Naive thymus-derived CD8-positive, alpha-beta T cell (primary cell): Measurements from ENCODE around the gene CASP3. TPM values are rescaled to one million over a fixed set of nuclear protein-coding genes. Genes with fewer than 3 reads are reported as not detected.
"Not testable (repeated sequence)": the region's sequence is repeated elsewhere in the genome, so short reads cannot be mapped to it uniquely, and the experiment has no call there.

ENCODE experiments used
- ATAC-seq, 2 donors: fragments of 150-1000 bp; cut with Tn5 transposase in 1 of 2; sonication (Bioruptor Pico), chemical (Tn5 transposase) in 1 of 2; 1 replicate in 1 of 2; 2 replicates in 1 of 2; pipeline ENCODE4 v1.10.0; 2021; ENCODE audit warnings: mild to moderate bottlenecking in 2 of 2, moderate library complexity in 2 of 2
- POLR2A ChIA-PET: fragments of 350-600 bp; sonication (Branson Sonifier 250); formaldehyde crosslinking; loops from one replicate; lab custom pipeline; 2021; ENCODE audit warnings: antibody characterized with exemption; lab: Charles Lee
- DNase-seq, 10 donors: peaks; one replicate each; pipeline versions ENCODE4 v3.0.0 to v3.0.0-alpha.2; 2020 to 2022
- H3K27ac Mint-ChIP-seq, 10 donors: one replicate each; pipeline ENCODE4 v1.8.0; 2020 to 2022; ENCODE audit warnings: mild to moderate bottlenecking in 10 of 10, mixed read lengths in 10 of 10, moderate library complexity in 4 of 10, inconsistent platforms in 1 of 10
- H3K27me3 Mint-ChIP-seq, 5 donors: one replicate each; pipeline ENCODE4 v1.8.0; 2021 to 2022; ENCODE audit warnings: mixed read lengths in 5 of 5
- H3K36me3 Mint-ChIP-seq, 3 donors: one replicate each; pipeline ENCODE4 v1.8.0; 2020 to 2022; ENCODE audit warnings: mixed read lengths in 3 of 3, mild to moderate bottlenecking in 2 of 3, inconsistent platforms in 1 of 3
- H3K4me1 Mint-ChIP-seq, 4 donors: one replicate each; pipeline ENCODE4 v1.8.0; 2021 to 2022; ENCODE audit warnings: mixed read lengths in 4 of 4
- H3K4me3 Mint-ChIP-seq, 10 donors: one replicate each; pipeline ENCODE4 v1.8.0; 2020 to 2022; ENCODE audit warnings: mild to moderate bottlenecking in 10 of 10, mixed read lengths in 10 of 10, moderate library complexity in 6 of 10, inconsistent platforms in 1 of 10
- H3K9me3 Mint-ChIP-seq, 9 donors: one replicate each; pipeline ENCODE4 v1.8.0; 2020 to 2022; ENCODE audit warnings: mixed read lengths in 9 of 9, mild to moderate bottlenecking in 3 of 9, inconsistent platforms in 1 of 9, moderate library complexity in 1 of 9
- polyA plus RNA-seq, 3 donors: library from polyadenylated mRNA; unstranded; fragments of 300-500 nt; fragmentation: Illumina TruSeq; gene quantifications; one replicate each; pipeline ENCODE4 v1.2.3, GENCODE V29; 2021
- total RNA-seq, 8 experiments: library from RNA in 2 of 8; stranded (reverse) in 2 of 8; gene quantifications; one replicate each; pipeline ENCODE4 v1.2.3 and lab custom pipeline; 2021 to 2026

CASP3 gene
- total and polyA plus RNA-seq, 5 experiments from 2014 or later: 1.9 to 22.8 (median 4.7) TPM

- POLR2A ChIA-PET, H3K27me3 Mint-ChIP-seq, ATAC-seq, H3K4me3 Mint-ChIP-seq, DNase-seq, H3K27ac Mint-ChIP-seq: not testable (repeated sequence)
- Mint-ChIP-seq H3K36me3 (peaks cover 0 to 27% (median 21%) of the 10 kb centered on the region in 3 donors), H3K4me1 (peaks cover 13 to 25% (median 24%) of the 10 kb centered on the region in 4 donors), H3K9me3 (peaks cover 0 to 52% (median 31%) of the 10 kb centered on the region in 9 donors)
Observed at GRCh38 chr4:184602857-184603256, 46.4 kb downstream of the CASP3 start.

GRCh38 chr4:184600982-184601381 lies 48.3 kb downstream of the CASP3 start:
- POLR2A ChIA-PET, H3K27me3 Mint-ChIP-seq: not testable (repeated sequence)
- peak; percentile 81 for ATAC-seq
- Mint-ChIP-seq H3K27ac (peak overlapping the region in 9 of 10 donors; percentile 38 to 83 (median 69)), H3K36me3 (peaks cover 0 to 27% (median 21%) of the 10 kb centered on the region in 3 donors), H3K9me3 (peaks cover 0 to 43% (median 31%) of the 10 kb centered on the region in 9 donors), H3K4me1 (peaks cover 13 to 25% (median 24%) of the 10 kb centered on the region in 4 donors), H3K4me3 (peak overlapping the region in 9 of 10 donors; percentile 49 to 83 (median 66))
- DNase-seq: peak in 7 of 10 donors; percentile 3 to 62 (median 32)

GRCh38 chr4:184599492-184600135 lies 49.6 kb downstream of the CASP3 start:
- POLR2A ChIA-PET: interaction anchor here (1.1 kb wide), 1 partner anchor 49 kb away, joined by 4 read pairs; no protein-coding TSS in a partner anchor
- Mint-ChIP-seq H3K4me1 (peaks cover 13 to 25% (median 24%) of the 10 kb centered on the region in 4 donors), H3K27me3 (peaks cover 0 to 3% (median 0%) of the 10 kb centered on the region in 5 donors), H3K9me3 (peaks cover 0 to 30% (median 20%) of the 10 kb centered on the region in 9 donors), H3K27ac (no peak overlapping the region), H3K4me3 (no peak overlapping the region), H3K36me3 (peaks cover 0 to 15% (median 15%) of the 10 kb centered on the region in 3 donors)
- no peak for ATAC-seq
- DNase-seq: no peak

- peaks cover 0 to 3% (median 0%) of the 10 kb centered on the region in 5 donors for H3K27me3 Mint-ChIP-seq
- POLR2A ChIA-PET: no interaction called here
- DNase-seq (no peak), ATAC-seq (no peak)
- peaks cover 13 to 25% (median 24%) of the 10 kb centered on the region in 4 donors for H3K4me1 Mint-ChIP-seq
- peaks cover 0 to 23% (median 13%) of the 10 kb centered on the region in 9 donors for H3K9me3 Mint-ChIP-seq
- H3K36me3 Mint-ChIP-seq: peaks cover 0 to 12% (median 9%) of the 10 kb centered on the region in 3 donors
- no peak overlapping the region for H3K4me3 Mint-ChIP-seq
- peak overlapping the region in 1 of 10 donors; percentile 22 for H3K27ac Mint-ChIP-seq
Observed at GRCh38 chr4:184598753-184599491, 50.3 kb downstream of the CASP3 start.

GRCh38 chr4:184596617-184597185 lies 52.5 kb downstream of the CASP3 start:
- Mint-ChIP-seq H3K27me3 (peaks cover 0 to 3% (median 0%) of the 10 kb centered on the region in 5 donors), H3K4me1 (peaks cover 8 to 19% (median 16%) of the 10 kb centered on the region in 4 donors), H3K9me3 (peaks cover 0 to under 1% (median 0%) of the 10 kb centered on the region in 9 donors), H3K36me3 (peaks cover 0 to 4% (median 0%) of the 10 kb centered on the region in 3 donors), H3K27ac (no peak overlapping the region), H3K4me3 (no peak overlapping the region)
- POLR2A ChIA-PET: no interaction called here
- no peak for DNase-seq
- no peak for ATAC-seq

- peaks cover 0 to 4% (median 0%) of the 10 kb centered on the region in 3 donors for H3K36me3 Mint-ChIP-seq
- H3K27me3 Mint-ChIP-seq: peaks cover 0 to 3% (median 0%) of the 10 kb centered on the region in 5 donors
- H3K4me3 Mint-ChIP-seq: no peak overlapping the region
- peaks cover 4 to 13% (median 11%) of the 10 kb centered on the region in 4 donors for H3K4me1 Mint-ChIP-seq
- no peak overlapping the region for H3K27ac Mint-ChIP-seq
- no peak for ATAC-seq
- no peak for DNase-seq
- H3K9me3 Mint-ChIP-seq: no peaks in the 10 kb centered on the region
- POLR2A ChIA-PET: no interaction called here
Observed at GRCh38 chr4:184596044-184596616, 53.1 kb downstream of the CASP3 start.

- no peak for ATAC-seq
- POLR2A ChIA-PET: no interaction called here
- Mint-ChIP-seq H3K27ac (peak overlapping the region in 1 of 10 donors; percentile 62), H3K4me1 (peaks cover 0 to 6% (median 4%) of the 10 kb centered on the region in 4 donors), H3K36me3 (peaks cover 0 to 4% (median 0%) of the 10 kb centered on the region in 3 donors), H3K9me3 (no peaks in the 10 kb centered on the region), H3K4me3 (no peak overlapping the region), H3K27me3 (peaks cover 0 to 3% (median 0%) of the 10 kb centered on the region in 5 donors)
- DNase-seq: no peak
Observed at GRCh38 chr4:184595430-184595829, 53.8 kb downstream of the CASP3 start.

GRCh38 chr4:184593461-184593860 lies 55.8 kb downstream of the CASP3 start:
- DNase-seq: no peak
- Mint-ChIP-seq H3K27me3 (no peaks in the 10 kb centered on the region), H3K9me3 (no peaks in the 10 kb centered on the region), H3K4me1 (no peaks in the 10 kb centered on the region), H3K36me3 (peaks cover 0 to 4% (median 0%) of the 10 kb centered on the region in 3 donors), H3K27ac (no peak overlapping the region), H3K4me3 (no peak overlapping the region)
- no peak for ATAC-seq
- POLR2A ChIA-PET: no interaction called here

- DNase-seq, POLR2A ChIA-PET, H3K9me3 Mint-ChIP-seq, H3K27ac Mint-ChIP-seq, H3K36me3 Mint-ChIP-seq, H3K4me3 Mint-ChIP-seq, H3K27me3 Mint-ChIP-seq, H3K4me1 Mint-ChIP-seq, ATAC-seq: not testable (repeated sequence)
Observed at GRCh38 chr4:184591747-184592270, 57.4 kb downstream of the CASP3 start.

- Mint-ChIP-seq H3K4me3 (no peak overlapping the region), H3K27ac (no peak overlapping the region), H3K36me3 (peaks cover 0 to 4% (median 0%) of the 10 kb centered on the region in 3 donors), H3K27me3 (no peaks in the 10 kb centered on the region), H3K9me3 (no peaks in the 10 kb centered on the region), H3K4me1 (no peaks in the 10 kb centered on the region)
- ATAC-seq: no peak
- no peak for DNase-seq
- POLR2A ChIA-PET: no interaction called here
Observed at GRCh38 chr4:184591070-184591677, 58.1 kb downstream of the CASP3 start.

GRCh38 chr4:184590196-184590595 lies 59.1 kb downstream of the CASP3 start:
- ATAC-seq (no peak), DNase-seq (no peak)
- Mint-ChIP-seq H3K4me3 (no peak overlapping the region), H3K36me3 (peaks cover 0 to 4% (median 0%) of the 10 kb centered on the region in 3 donors), H3K9me3 (no peaks in the 10 kb centered on the region), H3K4me1 (no peaks in the 10 kb centered on the region), H3K27ac (peak overlapping the region in 1 of 10 donors; percentile 14), H3K27me3 (no peaks in the 10 kb centered on the region)
- POLR2A ChIA-PET: no interaction called here

- POLR2A ChIA-PET: no interaction called here
- ATAC-seq (no peak), DNase-seq (no peak)
- Mint-ChIP-seq H3K36me3 (no peaks in the 10 kb centered on the region), H3K4me3 (no peak overlapping the region), H3K4me1 (peaks cover 0 to 7% (median 4%) of the 10 kb centered on the region in 4 donors), H3K27me3 (no peaks in the 10 kb centered on the region), H3K9me3 (no peaks in the 10 kb centered on the region), H3K27ac (no peak overlapping the region)
Observed at GRCh38 chr4:184588893-184589292, 60.4 kb downstream of the CASP3 start.
